ENCODE data around the gene CCND2. TPM values are rescaled to one million over a fixed set of nuclear protein-coding genes. Genes with fewer than 3 reads are reported as not detected.

CCND2 gene
- total RNA-seq, 2 experiments from 2014 or later = 159 to 163 TPM

DNA sequence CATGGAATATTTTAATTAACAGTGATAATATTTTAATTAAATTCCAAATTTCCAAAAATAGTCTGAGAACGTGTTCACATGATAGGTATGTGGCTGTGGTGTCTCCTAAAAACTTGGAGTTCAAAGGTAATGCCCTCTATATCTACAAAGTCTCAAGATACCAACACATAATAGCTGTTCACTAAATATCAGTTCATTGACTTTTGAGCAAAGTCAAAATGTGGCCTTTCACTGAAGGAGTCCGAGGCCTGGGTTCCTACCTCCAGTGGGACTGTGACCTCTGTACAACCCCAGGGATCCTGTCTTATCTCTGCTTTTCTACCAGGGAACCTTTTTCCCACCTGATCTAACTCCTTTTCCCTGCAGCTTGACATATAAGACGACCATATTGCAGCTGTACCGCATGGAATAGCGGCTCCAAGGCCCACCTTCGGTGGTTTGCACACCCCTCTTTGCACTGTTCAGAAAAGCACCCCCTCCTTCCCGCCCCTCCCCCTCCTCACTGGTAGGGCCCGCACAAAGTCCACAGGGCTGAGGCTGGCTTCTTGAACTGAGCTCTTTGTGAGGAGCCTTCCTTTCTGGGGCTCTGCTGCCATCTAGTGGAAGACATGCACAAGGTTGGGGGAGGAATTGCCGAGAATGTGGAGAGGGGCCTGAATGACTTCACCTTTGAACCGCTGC lies 3.1 kb downstream of the CCND2 start:
- DNase-seq (peak; percentile 76 to 94 (median 84)), ATAC-seq (ENCODE audit: poor library complexity) (peak; percentile 27)
- intact Hi-C loops (cut with DNase I, micrococcal nuclease) = loop anchor here (1.0 to 10.0 kb wide), 10 partner anchors 25 to 976 kb away; no protein-coding TSS in a partner anchor
- Histone ChIP-seq H3K36me3 (ENCODE audit: insufficient read depth, low read length) (peaks cover 59% of the 10 kb centered on the region), H3K9me3 (ENCODE audit: control insufficient read depth in 1 of 2, insufficient read depth in 1 of 2, low read length in 2 of 2) (no peaks in the 10 kb centered on the region), H3K27me3 (ENCODE audit: control insufficient read depth in 1 of 2, insufficient read depth in 2 of 2, low read length in 2 of 2) (no peaks in the 10 kb centered on the region), H3K4me1 (ENCODE audit: insufficient read depth, low read length) (peaks cover 80% of the 10 kb centered on the region), H3K4me3 (ENCODE audit: low read length) (peak overlapping the region; percentile 95), H3K27ac (ENCODE audit: low read depth in 1 of 2, low read length in 2 of 2) (peak overlapping the region; percentile 19 to 82)
- H3K27me3 Mint-ChIP-seq = no peaks in the 10 kb centered on the region
- H3K9me3 Mint-ChIP-seq = no peaks in the 10 kb centered on the region
- POLR2A ChIA-PET = interaction anchor here (0.6 to 10.1 kb wide), 30 partner anchors 8 to 407 kb away, joined by 3 to 113 read pairs (median 6); partner anchors contain the start of gene PARP11
- TF ChIP-seq, protein P1, sequence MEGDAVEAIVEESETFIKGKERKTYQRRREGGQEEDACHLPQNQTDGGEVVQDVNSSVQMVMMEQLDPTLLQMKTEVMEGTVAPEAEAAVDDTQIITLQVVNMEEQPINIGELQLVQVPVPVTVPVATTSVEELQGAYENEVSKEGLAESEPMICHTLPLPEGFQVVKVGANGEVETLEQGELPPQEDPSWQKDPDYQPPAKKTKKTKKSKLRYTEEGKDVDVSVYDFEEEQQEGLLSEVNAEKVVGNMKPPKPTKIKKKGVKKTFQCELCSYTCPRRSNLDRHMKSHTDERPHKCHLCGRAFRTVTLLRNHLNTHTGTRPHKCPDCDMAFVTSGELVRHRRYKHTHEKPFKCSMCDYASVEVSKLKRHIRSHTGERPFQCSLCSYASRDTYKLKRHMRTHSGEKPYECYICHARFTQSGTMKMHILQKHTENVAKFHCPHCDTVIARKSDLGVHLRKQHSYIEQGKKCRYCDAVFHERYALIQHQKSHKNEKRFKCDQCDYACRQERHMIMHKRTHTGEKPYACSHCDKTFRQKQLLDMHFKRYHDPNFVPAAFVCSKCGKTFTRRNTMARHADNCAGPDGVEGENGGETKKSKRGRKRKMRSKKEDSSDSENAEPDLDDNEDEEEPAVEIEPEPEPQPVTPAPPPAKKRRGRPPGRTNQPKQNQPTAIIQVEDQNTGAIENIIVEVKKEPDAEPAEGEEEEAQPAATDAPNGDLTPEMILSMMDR (IDR thresholded peaks at IDR 0.05) = peak; percentile 89
- H3K4me1 Mint-ChIP-seq (ENCODE audit: low read depth) = peaks cover 71% of the 10 kb centered on the region
- peaks cover 85% of the 10 kb centered on the region for H3K36me3 Mint-ChIP-seq (ENCODE audit: low read depth)
- H3K27ac Mint-ChIP-seq = peak overlapping the region; percentile 99
- CTCF ChIA-PET = interaction anchor here (0.6 to 4.3 kb wide), 65 partner anchors 9 to 976 kb away, joined by 3 to 72 read pairs (median 5); partner anchors contain the start of genes AKAP3, NDUFA9, RAD51AP1 and TIGAR
- H3K4me3 Mint-ChIP-seq = peak overlapping the region; percentile 95

DNA sequence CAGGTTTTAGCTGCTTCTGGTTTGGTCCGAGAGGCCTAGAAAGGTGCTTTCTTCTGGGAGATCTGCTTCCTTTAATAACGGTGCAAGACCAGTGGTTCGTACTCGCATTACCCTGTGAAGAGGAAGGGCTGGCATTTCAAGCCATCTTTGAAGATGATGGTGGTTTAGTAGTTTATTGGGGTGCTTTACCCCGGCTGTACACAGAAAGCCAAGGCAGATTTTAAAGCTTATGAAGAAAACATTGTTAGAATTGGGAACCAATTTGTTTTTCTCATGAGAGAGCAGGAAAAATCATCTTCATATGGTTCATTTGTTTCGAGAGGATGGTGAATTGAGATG lies 3.6 kb downstream of the CCND2 start:
- H3K27ac Mint-ChIP-seq = peak overlapping the region; percentile 99
- peaks cover 72% of the 10 kb centered on the region for H3K4me1 Mint-ChIP-seq (ENCODE audit: low read depth)
- TF ChIP-seq, protein P1 (IDR thresholded peaks at IDR 0.05) = peak; percentile 53
- H3K27ac ChIP-seq (ENCODE audit: low read depth in 1 of 2, low read length in 2 of 2) = peak overlapping the region in 1 of 2 donors; percentile 19
- H3K4me3 ChIP-seq (ENCODE audit: low read length) = no peak overlapping the region
- H3K27me3 ChIP-seq (ENCODE audit: control insufficient read depth in 1 of 2, insufficient read depth in 2 of 2, low read length in 2 of 2) = no peaks in the 10 kb centered on the region
- CTCF ChIA-PET = interaction anchor here (0.6 to 4.3 kb wide), 60 partner anchors 9 to 977 kb away, joined by 3 to 72 read pairs (median 5); partner anchors contain the start of genes AKAP3, NDUFA9, RAD51AP1 and TIGAR
- DNase-seq (no peak), ATAC-seq (ENCODE audit: poor library complexity) (no peak)
- POLR2A ChIA-PET = interaction anchor here (0.6 to 10.1 kb wide), 27 partner anchors 8 to 404 kb away, joined by 3 to 113 read pairs (median 7); partner anchors contain the start of gene PARP11
- peaks cover 80% of the 10 kb centered on the region for H3K4me1 ChIP-seq (ENCODE audit: insufficient read depth, low read length)
- intact Hi-C loops (cut with DNase I, micrococcal nuclease) = loop anchor here (1.0 to 10.0 kb wide), 10 partner anchors 26 to 977 kb away; no protein-coding TSS in a partner anchor
- no peaks in the 10 kb centered on the region for H3K27me3 Mint-ChIP-seq
- H3K36me3 Mint-ChIP-seq (ENCODE audit: low read depth) = peaks cover 85% of the 10 kb centered on the region
- no peaks in the 10 kb centered on the region for H3K9me3 Mint-ChIP-seq
- H3K4me3 Mint-ChIP-seq = peak overlapping the region; percentile 95
- H3K9me3 ChIP-seq (ENCODE audit: control insufficient read depth in 1 of 2, insufficient read depth in 1 of 2, low read length in 2 of 2) = no peaks in the 10 kb centered on the region
- H3K36me3 ChIP-seq (ENCODE audit: insufficient read depth, low read length) = peaks cover 64% of the 10 kb centered on the region

DNA sequence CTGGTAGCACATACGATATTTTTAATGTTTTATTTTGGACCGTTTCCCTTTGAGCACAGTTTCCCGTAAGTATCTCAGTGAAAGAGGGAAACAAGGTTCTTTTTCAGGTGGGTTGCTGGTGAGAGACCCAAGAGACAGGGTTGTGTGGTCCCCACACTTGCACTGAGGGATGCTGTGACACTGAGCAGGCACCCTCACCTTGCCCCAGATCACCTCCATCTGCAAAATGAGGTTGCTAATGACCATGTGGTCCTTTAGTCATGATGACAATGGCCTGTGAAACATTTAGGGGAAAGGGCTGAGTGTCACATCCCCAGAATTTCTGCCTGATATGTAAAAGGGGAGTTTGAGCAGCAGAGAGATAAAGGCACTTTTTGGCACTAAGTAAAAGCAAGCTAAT lies 4.3 kb downstream of the CCND2 start:
- Histone ChIP-seq H3K4me1 (ENCODE audit: insufficient read depth, low read length) (peaks cover 80% of the 10 kb centered on the region), H3K4me3 (ENCODE audit: low read length) (no peak overlapping the region), H3K36me3 (ENCODE audit: insufficient read depth, low read length) (peaks cover 71% of the 10 kb centered on the region), H3K27ac (ENCODE audit: low read depth in 1 of 2, low read length in 2 of 2) (peak overlapping the region in 1 of 2 donors; percentile 21), H3K9me3 (ENCODE audit: control insufficient read depth in 1 of 2, insufficient read depth in 1 of 2, low read length in 2 of 2) (no peaks in the 10 kb centered on the region), H3K27me3 (ENCODE audit: control insufficient read depth in 1 of 2, insufficient read depth in 2 of 2, low read length in 2 of 2) (no peaks in the 10 kb centered on the region)
- Mint-ChIP-seq H3K27ac (peak overlapping the region; percentile 85), H3K4me3 (peak overlapping the region; percentile 58), H3K27me3 (no peaks in the 10 kb centered on the region), H3K4me1 (ENCODE audit: low read depth) (peaks cover 74% of the 10 kb centered on the region), H3K36me3 (ENCODE audit: low read depth) (peaks cover 87% of the 10 kb centered on the region), H3K9me3 (no peaks in the 10 kb centered on the region)
- ATAC-seq (ENCODE audit: poor library complexity) = no peak
- ChIA-PET CTCF (interaction anchor here (0.6 to 4.3 kb wide), 21 partner anchors 10 to 409 kb away, joined by 3 to 72 read pairs (median 9); partner anchors contain the start of genes AKAP3, NDUFA9 and TIGAR), POLR2A (interaction anchor here (0.8 to 4.4 kb wide), 15 partner anchors 9 to 404 kb away, joined by 3 to 53 read pairs (median 7); partner anchors contain the start of gene PARP11)
- TF ChIP-seq, protein P1 (IDR thresholded peaks at IDR 0.05) = no peak
- DNase-seq = no peak
- intact Hi-C loops (cut with DNase I, micrococcal nuclease) = loop anchor here (1.0 to 10.0 kb wide), 11 partner anchors 27 to 978 kb away; no protein-coding TSS in a partner anchor

Data from CD4-positive, alpha-beta T cell (primary cell).